ENCODE results near the gene MAPKAP1. TPM values are rescaled to one million over a fixed set of nuclear protein-coding genes. Genes with fewer than 3 reads are reported as not detected.
A peak's percentile ranks its signal among the peaks of the same experiment; 100 is the strongest.

The MAPKAP1 gene
- total RNA-seq, 6 donors from 2014 or later: 60.8 to 84.0 (median 71.5) TPM

- Histone ChIP-seq H3K4me1 (no peaks in the 10 kb centered on the region), H3K4me3 (no peak overlapping the region), H3K9me3 (no peaks in the 10 kb centered on the region), H3K27me3 (no peaks in the 10 kb centered on the region), H3K36me3 (peaks cover 0 to 33% (median 23%) of the 10 kb centered on the region in 4 donors), H3K27ac (no peak overlapping the region)
- ATAC-seq (ENCODE audit: low FRiP score in 2 of 2) (no peak), DNase-seq (peak in 1 of 2 donors; percentile 19)
- whole genome bisulfite sequencing, 2 donors: 86 to 88% methylated on average over 18 to 24 of the region's 24 CpGs
- no peak for TF ChIP-seq EP300 (IDR thresholded peaks at IDR 0.05)
- TF ChIP-seq POLR2A (IDR thresholded peaks at IDR 0.05): no peak
- TF ChIP-seq CTCF (IDR thresholded peaks at IDR 0.05): no peak
- no peak for TF ChIP-seq POLR2AphosphoS5 (IDR thresholded peaks at IDR 0.05)
These were observed 270.2 kb downstream of the MAPKAP1 start for GRCh38 chr9:125436613-125437443.

- Histone ChIP-seq H3K36me3 (peaks cover 0 to 30% (median 22%) of the 10 kb centered on the region in 4 donors), H3K27ac (no peak overlapping the region), H3K9me3 (no peaks in the 10 kb centered on the region), H3K27me3 (no peaks in the 10 kb centered on the region), H3K4me1 (no peaks in the 10 kb centered on the region), H3K4me3 (no peak overlapping the region)
- DNase-seq: peak in 1 of 2 donors; percentile 15
- ATAC-seq (ENCODE audit: low FRiP score in 2 of 2): no peak
- TF ChIP-seq CTCF (IDR thresholded peaks at IDR 0.05) (no peak), EP300 (IDR thresholded peaks at IDR 0.05) (no peak), POLR2AphosphoS5 (IDR thresholded peaks at IDR 0.05) (no peak), POLR2A (IDR thresholded peaks at IDR 0.05) (no peak)
- 88 to 96% methylated on average over 15 to 16 of the region's 16 CpGs for WGBS, 2 donors
These were observed 271.0 kb downstream of the MAPKAP1 start for GRCh38 chr9:125435776-125436612.

- Histone ChIP-seq H3K4me3 (no peak overlapping the region), H3K9me3 (no peaks in the 10 kb centered on the region), H3K36me3 (peaks cover 0 to 24% (median 18%) of the 10 kb centered on the region in 4 donors), H3K27ac (no peak overlapping the region), H3K4me1 (no peaks in the 10 kb centered on the region), H3K27me3 (no peaks in the 10 kb centered on the region)
- DNase-seq (peak in 1 of 2 donors; percentile 10), ATAC-seq (ENCODE audit: low FRiP score in 2 of 2) (no peak)
- 85 to 96% methylated on average over 9 to 16 of the region's 16 CpGs for WGBS, 2 donors
- no peak for TF ChIP-seq CTCF (IDR thresholded peaks at IDR 0.05)
- no peak for TF ChIP-seq EP300 (IDR thresholded peaks at IDR 0.05)
- TF ChIP-seq POLR2A (IDR thresholded peaks at IDR 0.05): no peak
- TF ChIP-seq POLR2AphosphoS5 (IDR thresholded peaks at IDR 0.05): no peak
These were observed 271.8 kb downstream of the MAPKAP1 start for GRCh38 chr9:125434986-125435775.

GRCh38 chr9:125433461-125434011 lies 273.5 kb downstream of the MAPKAP1 start:
- WGBS, 2 donors: 53 to 55% methylated on average over 10 to 15 of the region's 15 CpGs
- H3K36me3 ChIP-seq: peaks cover 0 to 9% (median 3%) of the 10 kb centered on the region in 4 donors
- TF ChIP-seq EP300 (IDR thresholded peaks at IDR 0.05) (no peak), CTCF (IDR thresholded peaks at IDR 0.05) (no peak), POLR2A (IDR thresholded peaks at IDR 0.05) (no peak), POLR2AphosphoS5 (IDR thresholded peaks at IDR 0.05) (no peak)
- no peaks in the 10 kb centered on the region for H3K27me3 ChIP-seq
- H3K27ac ChIP-seq: no peak overlapping the region
- no peak for ATAC-seq (ENCODE audit: low FRiP score in 2 of 2)
- no peak for DNase-seq
- no peaks in the 10 kb centered on the region for H3K4me1 ChIP-seq
- H3K9me3 ChIP-seq: no peaks in the 10 kb centered on the region
- H3K4me3 ChIP-seq: no peak overlapping the region
